Panc1 (cell line): Measurements from ENCODE around the gene RASD2. TPM values are rescaled to one million over a fixed set of nuclear protein-coding genes. Genes with fewer than 3 reads are reported as not detected.

Experiments used
- ATAC-seq: fragments of 200-7000 bp; cut with Tn5 transposase; 2 replicates; pipeline ENCODE4 v1.9.1; 2020; ENCODE audit warnings: mild to moderate bottlenecking, moderate library complexity
- BruUV-seq: library from RNA; stranded (reverse); fragments of 400-500 nt; replicated peaks from 2 replicates; lab custom pipeline; 2021; lab: Mats Ljungman, UMichigan
- CTCF ChIA-PET: fragments of 300-600 bp; sonication (Branson Sonifier 250); formaldehyde crosslinking; loops from one replicate; lab custom pipeline; 2022; ENCODE audit warnings: antibody characterized with exemption; lab: Charles Lee
- POLR2A ChIA-PET: fragments of 300-600 bp; sonication (Branson Sonifier 250); formaldehyde crosslinking; loops from one replicate; lab custom pipeline; 2022; ENCODE audit warnings: antibody characterized with exemption; lab: Charles Lee
- DNase-seq: peaks from one replicate; pipeline ENCODE4 v3.0.0-alpha.2; 2010; ENCODE audit warnings: low read depth, low spot score
- H3K27ac ChIP-seq: 2 replicates; pipeline ENCODE4 v1.5.1; 2011; ENCODE audit warnings: mild to moderate bottlenecking, low read length, inconsistent platforms
- H3K27me3 ChIP-seq: fragments of 200-500 bp; sonication (Bioruptor generic); 2 replicates; pipeline ENCODE4 v1.6.0; 2014; ENCODE audit warnings: low read length, inconsistent platforms; ENCODE audit not compliant: control insufficient read depth, insufficient read depth
- H3K36me3 ChIP-seq: fragments of 200-500 bp; sonication (Bioruptor generic); 2 replicates; pipeline ENCODE4 v1.5.1; 2014; ENCODE audit warnings: inconsistent platforms, mild to moderate bottlenecking, low read length, moderate library complexity; ENCODE audit not compliant: control insufficient read depth, insufficient read depth
- H3K4me1 ChIP-seq: 2 replicates; pipeline ENCODE4 v1.5.1; 2011; ENCODE audit warnings: inconsistent platforms, mild to moderate bottlenecking, low read length, moderate library complexity; ENCODE audit not compliant: control insufficient read depth, insufficient read depth
- H3K4me3 ChIP-seq, 2 experiments: 2 replicates each; pipeline ENCODE4 v1.5.1; 2011 to 2012; ENCODE audit warnings: low read depth in 2 of 2, low read length in 2 of 2, mild to moderate bottlenecking in 2 of 2, inconsistent platforms in 1 of 2, moderate library complexity in 1 of 2
- H3K9me3 ChIP-seq: fragments of 200-500 bp; sonication (Bioruptor generic); 2 replicates; pipeline ENCODE4 v1.5.1; 2014; ENCODE audit warnings: low read depth, mild to moderate bottlenecking, inconsistent platforms, low read length, moderate library complexity; ENCODE audit not compliant: control insufficient read depth, insufficient read depth
- POLR2AphosphoS5 ChIP-seq: IDR thresholded peaks from 2 replicates; pipeline ENCODE4 v1.6.1; 2012; ENCODE audit warnings: mild to moderate bottlenecking, low read depth, low read length, moderate library complexity
- SIN3A ChIP-seq: IDR thresholded peaks from 2 replicates; pipeline ENCODE4 v1.6.1; 2012; ENCODE audit warnings: low read depth, mild to moderate bottlenecking, low read length, moderate library complexity, borderline replicate concordance; ENCODE audit not compliant: insufficient read depth
- TCF7L2 ChIP-seq: IDR thresholded peaks from 2 replicates; pipeline ENCODE4 v1.6.1; 2011; ENCODE audit warnings: mild to moderate bottlenecking, low read depth, low read length, inconsistent platforms
- in situ Hi-C: cut with HindIII; loops from 2 replicates; pipeline ENCODE4 v1.10.0; 2016; ENCODE audit warnings: low sequenced_read_pairs, low pct_unique_long_range_greater_than_20kb
- intact Hi-C: fragments of 100-400 bp; cut with micrococcal nuclease; formaldehyde crosslinking; loops from one replicate; pipeline ENCODE4 v1.10.0; 2022; ENCODE audit not compliant: unreplicated experiment
- total RNA-seq: library from RNA; stranded (reverse); gene quantifications from one replicate; pipeline ENCODE4 v1.2.1, GENCODE V29; 2021; ENCODE audit not compliant: unreplicated experiment
- TF ChIP-seq, protein P1 (sequence below): fragments of 450-650 bp; IDR thresholded peaks from 2 replicates; pipeline ENCODE4 v1.5.1; 2017; ENCODE audit warnings: mild to moderate bottlenecking
- TF ChIP-seq, protein P2 (sequence below), 2 experiments: IDR thresholded peaks; 2 replicates each; pipeline ENCODE4 v1.6.1; 2011 to 2012; ENCODE audit warnings: low read depth in 2 of 2, control low read depth in 1 of 2, low read length in 1 of 2, mild to moderate bottlenecking in 1 of 2, moderate library complexity in 1 of 2; ENCODE audit not compliant: insufficient read depth in 1 of 2

Gene RASD2
- total RNA-seq, 1 experiment from 2014 or later: 26.7 TPM

DNA sequence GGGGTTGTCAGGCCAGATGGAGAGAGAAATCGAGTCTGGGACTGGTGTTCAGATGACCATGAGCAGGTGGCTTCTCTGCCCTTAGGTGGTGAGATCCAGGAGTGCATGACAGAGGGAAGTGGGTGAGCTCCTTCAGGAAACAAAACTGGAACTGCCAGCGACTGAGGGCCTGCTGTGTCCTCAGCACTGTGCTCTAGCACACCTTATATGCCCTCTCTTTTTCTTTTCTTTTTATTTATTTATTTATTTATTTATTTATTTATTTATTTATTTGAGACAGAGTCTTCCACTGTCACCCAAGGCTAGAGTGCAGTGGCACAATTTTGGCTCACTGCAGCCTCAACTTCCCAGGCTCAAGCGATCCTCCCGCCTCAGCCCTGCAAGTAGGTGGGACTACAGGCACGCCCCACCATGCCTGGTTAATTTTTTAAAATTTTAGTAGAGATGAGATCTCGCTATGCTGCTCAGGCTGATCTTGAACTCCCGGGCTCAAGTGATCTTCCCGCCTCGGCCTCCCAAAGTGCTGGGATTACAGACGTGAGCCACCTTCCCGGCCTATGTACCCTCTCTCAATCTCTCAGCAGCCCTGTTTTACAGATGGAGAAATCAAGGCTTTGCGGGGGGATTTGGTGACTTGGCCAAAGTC, 14.8 kb upstream of the RASD2 start:
- Histone ChIP-seq H3K27ac (no peak overlapping the region), H3K4me1 (no peaks in the 10 kb centered on the region; the same call in 1 of the 2 replicates), H3K9me3 (no peaks in the 10 kb centered on the region), H3K4me3 (no peak overlapping the region), H3K27me3 (no peaks in the 10 kb centered on the region), H3K36me3 (no peaks in the 10 kb centered on the region)
- no peak for TF ChIP-seq SIN3A
- TF ChIP-seq, protein P1, sequence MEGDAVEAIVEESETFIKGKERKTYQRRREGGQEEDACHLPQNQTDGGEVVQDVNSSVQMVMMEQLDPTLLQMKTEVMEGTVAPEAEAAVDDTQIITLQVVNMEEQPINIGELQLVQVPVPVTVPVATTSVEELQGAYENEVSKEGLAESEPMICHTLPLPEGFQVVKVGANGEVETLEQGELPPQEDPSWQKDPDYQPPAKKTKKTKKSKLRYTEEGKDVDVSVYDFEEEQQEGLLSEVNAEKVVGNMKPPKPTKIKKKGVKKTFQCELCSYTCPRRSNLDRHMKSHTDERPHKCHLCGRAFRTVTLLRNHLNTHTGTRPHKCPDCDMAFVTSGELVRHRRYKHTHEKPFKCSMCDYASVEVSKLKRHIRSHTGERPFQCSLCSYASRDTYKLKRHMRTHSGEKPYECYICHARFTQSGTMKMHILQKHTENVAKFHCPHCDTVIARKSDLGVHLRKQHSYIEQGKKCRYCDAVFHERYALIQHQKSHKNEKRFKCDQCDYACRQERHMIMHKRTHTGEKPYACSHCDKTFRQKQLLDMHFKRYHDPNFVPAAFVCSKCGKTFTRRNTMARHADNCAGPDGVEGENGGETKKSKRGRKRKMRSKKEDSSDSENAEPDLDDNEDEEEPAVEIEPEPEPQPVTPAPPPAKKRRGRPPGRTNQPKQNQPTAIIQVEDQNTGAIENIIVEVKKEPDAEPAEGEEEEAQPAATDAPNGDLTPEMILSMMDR: no peak
- TF ChIP-seq, protein P2, sequence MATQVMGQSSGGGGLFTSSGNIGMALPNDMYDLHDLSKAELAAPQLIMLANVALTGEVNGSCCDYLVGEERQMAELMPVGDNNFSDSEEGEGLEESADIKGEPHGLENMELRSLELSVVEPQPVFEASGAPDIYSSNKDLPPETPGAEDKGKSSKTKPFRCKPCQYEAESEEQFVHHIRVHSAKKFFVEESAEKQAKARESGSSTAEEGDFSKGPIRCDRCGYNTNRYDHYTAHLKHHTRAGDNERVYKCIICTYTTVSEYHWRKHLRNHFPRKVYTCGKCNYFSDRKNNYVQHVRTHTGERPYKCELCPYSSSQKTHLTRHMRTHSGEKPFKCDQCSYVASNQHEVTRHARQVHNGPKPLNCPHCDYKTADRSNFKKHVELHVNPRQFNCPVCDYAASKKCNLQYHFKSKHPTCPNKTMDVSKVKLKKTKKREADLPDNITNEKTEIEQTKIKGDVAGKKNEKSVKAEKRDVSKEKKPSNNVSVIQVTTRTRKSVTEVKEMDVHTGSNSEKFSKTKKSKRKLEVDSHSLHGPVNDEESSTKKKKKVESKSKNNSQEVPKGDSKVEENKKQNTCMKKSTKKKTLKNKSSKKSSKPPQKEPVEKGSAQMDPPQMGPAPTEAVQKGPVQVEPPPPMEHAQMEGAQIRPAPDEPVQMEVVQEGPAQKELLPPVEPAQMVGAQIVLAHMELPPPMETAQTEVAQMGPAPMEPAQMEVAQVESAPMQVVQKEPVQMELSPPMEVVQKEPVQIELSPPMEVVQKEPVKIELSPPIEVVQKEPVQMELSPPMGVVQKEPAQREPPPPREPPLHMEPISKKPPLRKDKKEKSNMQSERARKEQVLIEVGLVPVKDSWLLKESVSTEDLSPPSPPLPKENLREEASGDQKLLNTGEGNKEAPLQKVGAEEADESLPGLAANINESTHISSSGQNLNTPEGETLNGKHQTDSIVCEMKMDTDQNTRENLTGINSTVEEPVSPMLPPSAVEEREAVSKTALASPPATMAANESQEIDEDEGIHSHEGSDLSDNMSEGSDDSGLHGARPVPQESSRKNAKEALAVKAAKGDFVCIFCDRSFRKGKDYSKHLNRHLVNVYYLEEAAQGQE (IDR thresholded peaks at IDR 0.05; ENCODE audit: insufficient read depth in 1 of 2, low read depth in 2 of 2, low read length in 1 of 2): no peak
- TF ChIP-seq POLR2AphosphoS5: no peak
- TF ChIP-seq TCF7L2: no peak
- intact Hi-C loops (no loop called here), in situ Hi-C loops (no loop called here)
- ChIA-PET POLR2A (no interaction called here), CTCF (no interaction called here)
- no TSS peak for BruUV-seq
- ATAC-seq (no peak), DNase-seq (no peak)

DNA sequence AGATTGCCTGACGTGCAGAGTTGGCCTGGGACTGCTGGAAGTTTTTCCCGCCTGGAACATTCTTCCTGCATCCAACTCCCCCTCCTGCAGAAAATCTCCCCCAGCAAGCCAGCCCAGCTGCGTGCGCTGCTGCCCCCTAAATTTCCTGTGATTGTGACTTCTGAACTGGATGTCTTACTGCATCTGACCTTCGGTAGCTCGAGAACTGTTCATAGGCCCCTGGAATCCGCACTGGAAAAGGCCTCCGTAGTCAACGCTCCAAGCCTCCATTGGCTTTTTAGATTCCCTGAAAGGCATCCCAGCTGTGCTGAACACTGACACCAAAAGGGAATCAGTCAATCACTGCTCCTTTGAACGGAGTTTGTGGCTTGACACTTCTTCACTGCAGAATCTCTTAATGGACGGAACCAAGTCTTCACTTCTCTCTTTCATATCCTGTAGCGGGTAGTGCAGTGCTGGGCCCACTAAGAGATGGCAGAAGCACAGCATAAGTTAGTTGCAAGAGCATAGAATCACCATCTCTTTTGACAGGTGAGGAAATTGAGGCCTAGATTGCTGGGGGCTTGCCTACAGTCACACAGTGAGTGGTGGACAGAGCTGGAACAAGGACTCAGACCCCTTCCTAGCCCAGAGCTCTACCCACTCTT, 14.2 kb upstream of the RASD2 start:
- intact Hi-C loops: no loop called here
- CTCF ChIA-PET: no interaction called here
- no peak for DNase-seq
- H3K36me3 ChIP-seq: no peaks in the 10 kb centered on the region
- no peaks in the 10 kb centered on the region for H3K9me3 ChIP-seq
- ATAC-seq: no peak
- H3K4me1 ChIP-seq: no peaks in the 10 kb centered on the region; the same call in 1 of the 2 replicates
- no peaks in the 10 kb centered on the region for H3K27me3 ChIP-seq
- POLR2A ChIA-PET: no interaction called here
- no TSS peak for BruUV-seq
- in situ Hi-C loops: no loop called here
- TF ChIP-seq POLR2AphosphoS5 (no peak), SIN3A (no peak)
- H3K27ac ChIP-seq: no peak overlapping the region
- H3K4me3 ChIP-seq: no peak overlapping the region

DNA sequence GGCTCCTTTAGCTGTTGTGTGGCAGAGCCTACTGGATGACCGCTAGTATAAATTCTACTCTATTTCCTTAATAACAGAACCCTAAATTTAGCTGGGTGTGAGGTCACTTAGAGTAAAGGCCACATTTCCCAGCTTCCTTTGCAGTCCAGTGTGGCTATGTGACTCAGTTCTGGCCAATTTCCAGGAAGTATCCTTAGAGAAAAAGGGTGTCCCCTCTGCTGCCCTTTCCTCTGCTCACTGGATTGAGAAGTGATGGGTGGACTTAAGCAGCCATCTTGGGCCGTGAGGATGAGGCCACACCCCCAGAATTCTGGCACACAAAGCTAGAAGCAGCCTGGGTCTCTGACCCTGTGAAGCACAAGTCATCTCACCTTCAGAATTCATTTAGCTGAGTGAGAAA, 11.7 kb upstream of the RASD2 start:
- no peak for ATAC-seq
- TF ChIP-seq POLR2AphosphoS5 (no peak), SIN3A (no peak), TCF7L2 (no peak)
- TF ChIP-seq, protein P2 (IDR thresholded peaks at IDR 0.05; ENCODE audit: insufficient read depth in 1 of 2, low read depth in 2 of 2, low read length in 1 of 2): no peak
- TF ChIP-seq, protein P1: no peak
- Histone ChIP-seq H3K4me1 (no peaks in the 10 kb centered on the region; the same call in 1 of the 2 replicates), H3K9me3 (no peaks in the 10 kb centered on the region), H3K27ac (no peak overlapping the region), H3K27me3 (no peaks in the 10 kb centered on the region), H3K4me3 (no peak overlapping the region), H3K36me3 (no peaks in the 10 kb centered on the region)
- DNase-seq: no peak
- CTCF ChIA-PET: no interaction called here
- in situ Hi-C loops (no loop called here), intact Hi-C loops (no loop called here)
- POLR2A ChIA-PET: no interaction called here
- no TSS peak for BruUV-seq
